Activated CD4-positive, alpha-beta T cell treated with anti-CD3 and anti-CD28 coated beads for 48 hours (primary cell): Measurements from ENCODE around the gene CDH7.

Source experiments
- DNase-seq: peaks from one replicate; pipeline ENCODE4 v3.0.0-alpha.2; 2020

CDH7 gene

DNA sequence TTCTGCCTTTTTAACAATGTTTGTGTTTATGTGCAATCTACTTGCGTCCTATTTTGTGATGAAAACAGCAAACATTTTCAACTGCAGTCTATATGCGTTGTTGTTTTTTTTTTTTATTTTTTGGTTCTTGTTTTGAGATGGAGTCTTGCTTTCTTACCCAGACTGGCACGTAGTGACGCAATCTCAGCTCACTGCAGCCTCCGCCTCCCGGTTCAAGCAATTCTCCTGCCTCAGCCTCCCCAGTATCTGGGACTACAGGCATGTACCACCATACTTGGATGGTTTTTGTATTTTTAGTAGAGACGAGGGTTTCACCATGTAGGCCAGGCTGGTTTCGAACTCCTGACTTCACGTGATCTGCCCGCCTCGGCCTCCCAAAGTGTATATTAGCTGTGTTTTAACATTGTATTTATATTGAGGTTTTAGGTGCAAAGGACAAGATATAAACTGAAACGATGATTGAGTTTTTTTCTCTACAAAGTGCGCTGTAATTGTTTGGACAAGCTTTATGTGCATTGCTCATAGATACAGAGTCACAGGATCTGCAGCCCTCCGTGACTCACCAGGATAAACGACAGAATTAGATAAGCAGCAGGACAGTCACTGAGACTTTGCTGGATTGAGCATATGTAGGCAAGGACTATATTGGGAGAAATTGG is 17.4 kb downstream of the CDH7 start:
- no peak for DNase-seq

DNA sequence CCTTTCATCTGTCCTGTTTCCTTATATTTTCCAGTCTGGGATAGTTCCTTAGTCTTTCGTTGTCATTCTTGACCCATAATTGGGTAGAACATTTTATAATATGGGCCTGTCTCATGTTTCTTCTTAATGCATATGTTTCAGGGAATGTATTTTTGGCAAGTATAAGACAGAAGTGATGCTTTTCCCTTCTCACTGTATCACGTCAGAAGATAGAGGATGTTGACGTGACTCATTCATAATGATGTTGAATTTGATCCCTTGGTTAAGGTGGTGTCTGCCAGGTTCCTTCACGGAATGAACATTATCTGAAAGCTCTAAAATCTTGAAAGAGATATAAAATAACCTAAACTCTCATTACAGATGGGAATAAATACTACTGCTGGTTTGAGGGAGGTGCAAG is 18.8 kb downstream of the CDH7 start:
- DNase-seq: no peak

DNA sequence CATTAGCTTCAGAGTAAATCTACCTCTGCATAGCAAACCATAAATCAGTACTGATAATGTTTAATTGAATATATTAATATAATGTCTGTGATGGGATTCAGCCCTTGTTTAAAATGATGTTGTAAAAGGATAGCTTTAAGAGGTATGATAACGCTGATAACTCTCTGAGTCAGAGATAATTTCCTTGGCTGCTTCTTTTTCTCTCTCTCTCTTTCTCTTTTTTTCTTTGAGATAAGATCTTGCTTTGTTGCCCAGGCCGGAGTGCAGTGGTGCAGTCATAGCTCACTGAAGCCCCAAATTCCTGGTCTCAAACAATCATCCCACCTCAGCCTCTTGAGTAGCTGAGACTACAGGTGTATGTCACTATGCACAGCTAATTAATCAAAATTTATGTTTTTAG is 35.7 kb downstream of the CDH7 start:
- DNase-seq: no peak

DNA sequence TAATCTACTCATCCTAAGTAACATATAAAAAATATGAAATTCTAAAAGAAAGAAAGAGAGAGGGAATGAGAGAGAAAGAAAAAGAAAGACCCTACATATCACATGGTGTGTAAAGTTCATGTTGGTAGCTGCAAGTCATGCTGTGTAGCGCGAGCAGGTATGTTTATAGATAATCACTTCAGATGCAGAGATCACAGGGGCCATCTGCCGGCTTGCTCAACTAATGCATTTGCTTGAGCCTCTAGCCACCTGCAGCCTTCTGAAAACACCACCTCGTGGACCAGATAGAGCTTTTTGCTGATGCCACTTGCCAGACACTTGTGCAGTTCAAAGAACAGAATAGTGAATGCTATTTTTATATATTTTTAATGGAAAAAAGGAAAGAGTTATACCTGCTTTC is 37.6 kb downstream of the CDH7 start:
- no peak for DNase-seq

DNA sequence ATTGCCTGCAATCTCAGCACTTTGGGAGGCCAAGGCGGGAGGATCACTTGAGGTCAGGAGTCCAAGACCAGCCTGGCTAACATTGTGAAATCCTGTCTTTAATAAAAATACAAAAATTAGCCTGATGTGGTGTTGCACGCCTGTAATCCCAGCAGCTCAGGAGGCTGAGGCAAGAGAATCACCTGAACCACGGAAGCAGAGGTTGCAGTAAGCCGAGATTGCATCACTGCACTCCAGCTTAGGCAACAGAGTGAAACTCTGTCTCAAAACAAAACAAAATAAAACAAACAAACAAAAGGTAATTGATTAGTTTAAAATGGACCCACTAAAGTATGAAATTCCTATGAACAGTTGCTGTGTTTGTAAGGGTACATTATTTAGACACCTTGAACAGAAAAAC is 39.8 kb downstream of the CDH7 start:
- no peak for DNase-seq

DNA sequence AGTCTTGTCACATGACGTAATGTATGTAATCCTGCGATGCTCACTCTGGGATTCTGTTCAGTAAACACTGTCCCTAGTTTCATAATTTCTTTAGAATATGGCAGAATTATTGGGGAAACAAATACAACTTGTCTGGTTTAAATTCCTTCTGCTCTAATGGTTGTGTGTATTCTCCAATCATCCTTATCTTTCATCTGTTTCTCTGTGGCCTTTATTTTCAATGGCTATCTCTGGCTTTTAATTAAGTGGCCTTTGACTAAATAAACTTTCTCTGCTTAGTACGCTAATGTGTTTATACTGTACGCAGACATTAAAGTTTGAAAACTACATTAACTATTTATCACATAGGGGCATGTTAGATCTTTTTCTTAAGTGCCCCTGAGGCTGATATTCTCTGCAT is 40.9 kb downstream of the CDH7 start:
- DNase-seq: no peak

DNA sequence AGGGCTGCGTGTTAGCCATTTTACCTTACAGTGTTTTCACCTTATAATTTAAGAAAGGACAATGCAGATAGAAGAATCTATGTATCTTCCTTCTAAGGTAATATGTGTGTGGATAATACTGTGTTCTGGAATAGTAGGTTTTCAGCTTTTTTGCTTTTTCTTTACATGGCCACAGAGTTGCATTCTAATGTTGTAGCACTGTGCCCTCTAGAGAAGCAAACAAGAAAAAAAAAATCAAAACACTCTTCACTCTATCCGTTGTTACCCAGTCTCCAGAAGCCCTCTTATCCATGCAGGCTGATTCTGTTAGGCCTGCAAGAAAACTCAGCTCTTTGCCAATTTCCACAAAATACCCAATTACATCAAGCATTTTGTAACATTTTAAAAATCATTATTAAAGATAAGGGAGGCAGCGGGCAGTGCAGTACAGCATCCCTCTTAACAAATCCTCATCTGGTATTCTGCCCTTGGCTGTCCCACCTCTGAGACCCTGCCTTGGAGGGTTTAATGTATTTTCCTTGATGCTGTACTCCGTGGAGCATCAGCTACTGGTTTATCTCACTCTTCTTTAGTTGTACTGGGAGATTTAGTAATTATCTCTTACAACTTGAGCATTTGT is 41.8 kb downstream of the CDH7 start:
- no peak for DNase-seq

DNA sequence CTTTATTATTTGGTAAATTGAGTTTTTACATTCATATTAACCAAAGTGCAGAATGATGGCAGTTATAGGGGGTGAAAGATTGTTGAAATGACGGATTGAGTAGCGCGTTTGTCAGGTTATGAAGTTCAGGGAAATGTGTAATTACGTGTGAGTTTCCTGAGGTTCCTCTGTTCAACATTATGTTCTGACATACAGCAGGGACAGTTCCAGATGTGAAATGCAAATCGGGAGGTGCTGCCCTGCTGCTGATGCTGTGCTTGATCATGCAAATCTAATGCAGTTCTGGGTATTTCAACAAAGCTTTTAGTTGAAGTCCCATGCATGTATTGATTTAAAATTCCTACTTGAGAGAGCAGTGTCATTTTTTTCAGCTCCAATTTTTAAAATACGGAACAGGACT is 57.9 kb downstream of the CDH7 start:
- DNase-seq: no peak

DNA sequence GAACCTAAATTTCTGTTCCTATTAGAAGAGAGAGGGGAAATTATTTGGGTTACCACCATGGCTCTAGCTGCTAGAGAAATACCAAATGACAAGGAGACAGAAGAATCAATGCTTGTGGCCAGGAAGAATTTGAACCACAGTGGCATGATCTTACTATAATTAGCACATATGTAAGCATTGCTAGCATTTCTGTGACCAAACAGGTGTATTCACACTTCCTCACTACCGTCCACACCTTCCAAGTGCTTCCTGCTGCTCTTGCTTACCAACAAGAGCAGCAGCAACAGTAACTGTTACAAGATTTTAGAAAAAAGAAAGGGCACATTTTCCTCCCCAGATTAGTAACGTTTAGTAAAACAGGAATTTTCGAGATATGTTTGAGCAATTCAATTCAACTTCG is 60.5 kb downstream of the CDH7 start:
- no peak for DNase-seq

DNA sequence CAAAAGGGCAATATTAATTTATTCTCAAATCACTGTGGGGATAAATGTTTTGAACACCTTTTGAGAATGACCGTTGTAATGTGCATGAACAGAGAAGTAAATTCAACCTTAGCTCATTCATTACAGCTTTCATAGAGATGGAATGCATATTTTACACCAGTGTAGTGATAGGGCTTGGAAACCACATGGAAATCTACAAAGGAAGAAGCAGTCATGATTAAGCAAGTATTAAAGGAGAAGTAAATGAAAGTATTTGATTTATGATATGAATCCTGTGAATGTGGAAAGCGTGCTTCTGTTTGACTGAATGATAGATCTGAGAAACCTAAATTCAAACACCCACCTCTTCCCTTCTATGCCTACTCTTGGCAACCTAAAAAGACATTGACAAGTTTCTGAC is 64.7 kb downstream of the CDH7 start:
- no peak for DNase-seq

DNA sequence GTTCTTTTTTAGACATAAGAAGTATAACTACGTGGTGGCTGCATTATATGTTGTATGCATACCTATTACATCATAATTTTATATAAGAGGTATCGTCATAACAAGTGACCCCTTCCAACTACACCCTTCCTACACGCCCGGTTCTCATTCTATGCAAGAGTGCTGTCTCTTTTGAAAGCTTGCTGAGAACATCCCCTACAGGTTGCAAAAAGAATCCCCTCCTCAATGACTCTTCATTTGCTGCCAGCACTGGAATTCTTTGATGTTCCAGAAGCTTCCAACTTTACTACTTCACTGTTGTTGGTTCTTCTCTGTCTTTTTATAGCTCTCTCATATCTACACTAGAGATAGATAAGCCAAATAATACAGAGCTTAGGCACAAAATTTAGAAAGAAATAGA is 66.4 kb downstream of the CDH7 start:
- DNase-seq: no peak

DNA sequence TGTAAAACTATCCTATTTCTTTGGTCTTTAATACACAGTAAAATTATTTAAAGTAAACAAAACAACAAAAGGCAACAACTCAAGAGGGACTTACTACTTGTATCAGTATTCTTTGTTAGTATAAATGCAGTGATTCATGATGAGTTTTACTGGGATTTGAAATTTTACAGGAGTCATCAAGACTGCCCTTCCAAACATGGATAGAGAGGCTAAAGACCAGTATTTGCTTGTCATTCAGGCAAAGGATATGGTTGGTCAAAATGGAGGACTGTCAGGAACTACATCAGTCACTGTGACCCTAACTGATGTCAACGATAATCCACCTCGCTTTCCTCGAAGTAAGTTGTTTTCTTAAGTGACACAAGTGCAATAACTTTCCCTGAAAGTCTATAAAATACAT is 71.1 kb downstream of the CDH7 start:
- no peak for DNase-seq

DNA sequence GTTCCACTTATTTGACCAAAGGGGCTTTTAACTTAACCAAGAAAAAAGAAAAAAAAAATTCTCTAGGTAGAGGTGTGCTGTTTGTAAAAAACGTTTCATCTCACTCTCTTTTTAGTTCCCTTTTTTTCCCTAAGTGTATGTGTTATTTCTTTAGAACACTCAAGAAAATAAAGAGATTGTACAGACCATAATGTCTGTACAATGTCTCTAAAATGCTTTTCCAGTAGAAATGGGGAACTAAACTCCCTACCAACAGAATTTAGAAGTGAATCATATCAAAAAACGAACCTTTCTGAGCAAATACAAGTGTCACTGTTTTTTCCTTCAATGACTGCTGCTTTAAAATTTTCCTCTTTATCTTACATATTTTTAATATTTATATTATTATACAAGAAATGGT is 72.0 kb downstream of the CDH7 start:
- DNase-seq: no peak

DNA sequence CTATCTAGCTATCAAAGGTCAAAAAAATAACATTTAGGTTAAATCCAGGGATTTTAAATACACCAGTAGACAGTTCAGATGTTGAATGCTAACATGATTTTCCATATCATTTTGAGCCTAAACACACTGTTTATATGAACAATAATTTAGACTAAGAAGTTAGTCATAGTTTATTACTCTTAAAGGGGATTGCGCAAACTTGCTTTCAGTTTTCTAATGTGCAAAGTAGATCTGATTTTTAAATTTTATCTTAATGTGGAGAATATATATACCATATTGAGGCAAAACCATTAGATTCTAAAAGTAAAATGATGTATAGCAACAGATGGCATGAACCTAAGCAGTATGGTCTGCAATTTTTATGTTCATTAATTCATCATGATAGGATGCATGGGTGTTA is 76.6 kb downstream of the CDH7 start:
- no peak for DNase-seq

DNA sequence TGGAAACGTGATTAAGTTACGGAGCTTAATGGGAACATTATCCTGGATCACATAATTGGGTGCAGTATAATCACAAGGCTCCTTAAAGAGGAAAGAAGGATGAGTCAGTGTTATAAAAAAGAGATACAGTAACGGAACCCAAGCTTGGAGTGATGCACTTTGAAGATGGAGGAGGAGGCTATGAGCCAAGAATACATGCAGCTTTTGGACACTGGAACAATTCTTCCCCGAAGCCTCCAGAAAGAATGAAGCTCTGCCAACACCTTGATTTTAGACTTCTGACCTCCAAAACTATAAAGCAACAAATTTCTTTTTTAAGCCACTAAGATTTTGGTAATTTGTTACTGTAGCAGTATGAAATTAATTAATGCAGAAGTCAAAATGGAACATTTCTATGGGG is 85.1 kb downstream of the CDH7 start:
- no peak for DNase-seq

DNA sequence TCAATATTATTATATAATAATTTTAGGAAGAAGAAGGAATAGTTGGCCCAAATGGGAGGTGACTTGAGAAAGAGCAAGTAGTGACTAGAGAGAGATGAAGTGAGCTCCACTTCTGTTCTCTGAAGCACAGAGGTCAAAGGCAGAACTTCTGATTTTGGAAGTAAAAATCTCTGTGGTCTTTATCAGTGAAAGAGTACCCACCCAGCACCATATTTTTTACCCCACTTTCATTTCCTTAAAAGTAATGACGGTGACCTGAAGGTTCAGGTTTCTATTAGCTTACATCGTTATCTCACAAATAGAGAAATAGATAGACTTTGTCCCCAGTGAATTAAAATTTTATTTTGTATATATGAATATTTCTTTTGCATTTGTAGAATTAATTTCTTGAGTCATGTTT is 95.3 kb downstream of the CDH7 start:
- DNase-seq: no peak

DNA sequence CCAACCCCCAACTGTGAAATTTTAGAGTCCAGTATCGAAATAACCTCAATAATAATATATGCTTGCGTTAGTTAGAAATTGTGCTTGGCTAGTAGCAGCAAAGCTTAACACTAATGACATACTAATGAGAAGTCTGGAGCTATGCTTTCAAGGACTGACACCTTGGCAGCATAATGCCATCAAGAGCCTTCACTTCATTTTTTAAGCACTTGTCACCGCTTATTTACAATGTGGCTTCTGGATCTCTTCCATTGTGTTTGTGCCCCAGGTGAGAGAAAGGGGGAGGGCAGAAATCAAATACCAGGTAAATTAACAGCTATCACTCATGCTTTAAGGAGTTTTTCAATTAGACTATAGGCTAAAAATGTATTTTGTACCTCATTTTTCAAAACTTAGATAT is 101.5 kb downstream of the CDH7 start:
- no peak for DNase-seq

DNA sequence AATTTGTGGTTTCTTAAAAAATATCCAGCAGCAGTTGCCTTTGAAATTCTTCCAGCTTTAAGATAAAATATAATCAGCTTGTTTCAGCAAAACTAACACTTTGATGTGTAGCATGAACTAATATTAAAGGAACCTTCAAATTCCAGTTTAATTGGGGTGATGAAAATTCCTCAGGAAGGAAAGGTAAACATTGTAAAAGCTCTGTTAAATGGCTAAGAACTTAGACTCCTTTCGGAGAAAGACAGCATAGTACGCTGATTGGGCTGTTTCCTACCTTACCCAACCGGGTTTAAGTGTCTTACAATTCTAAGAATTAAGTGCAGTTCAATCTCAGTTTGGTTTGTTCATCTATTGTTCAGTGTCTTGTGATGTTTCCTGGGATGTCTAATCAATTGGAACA is 108.3 kb downstream of the CDH7 start:
- no peak for DNase-seq

DNA sequence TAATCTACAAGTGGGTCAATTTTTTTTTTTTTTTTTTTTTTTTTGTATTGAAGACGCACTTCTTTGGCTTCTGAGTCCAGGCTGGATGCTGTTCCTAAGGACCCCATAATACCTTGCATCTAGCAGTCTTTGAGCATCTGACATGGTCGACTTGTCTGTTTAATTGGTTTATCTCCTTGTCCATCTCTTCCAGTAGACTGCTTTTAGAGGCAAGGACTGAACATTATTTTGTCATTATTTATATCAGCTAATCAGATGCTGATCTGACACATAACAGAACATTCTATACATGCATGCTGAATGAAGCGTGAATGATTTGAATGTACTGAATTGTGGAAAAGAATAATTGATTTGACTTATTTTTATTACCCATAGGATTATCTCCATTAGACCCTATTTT is 118.7 kb downstream of the CDH7 start:
- DNase-seq: no peak

DNA sequence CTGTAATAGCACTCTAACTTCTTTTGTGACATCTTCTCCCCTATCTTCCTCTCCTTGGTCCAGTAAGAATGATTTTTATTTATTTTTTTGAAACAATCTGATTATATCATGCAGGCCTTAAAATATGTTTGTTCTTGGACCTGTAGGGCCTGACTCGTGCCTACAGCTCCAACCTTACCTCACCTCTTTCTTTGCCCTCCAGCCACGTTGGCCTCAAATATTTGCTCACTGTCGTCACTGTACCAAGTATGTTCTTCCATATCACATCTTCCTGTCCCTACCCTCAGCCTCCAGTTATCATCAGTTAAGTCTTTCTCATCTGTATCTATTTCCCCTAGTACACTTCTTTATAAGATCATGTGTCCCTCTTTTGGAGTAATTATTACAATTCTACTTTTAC is 125.5 kb downstream of the CDH7 start:
- no peak for DNase-seq

DNA sequence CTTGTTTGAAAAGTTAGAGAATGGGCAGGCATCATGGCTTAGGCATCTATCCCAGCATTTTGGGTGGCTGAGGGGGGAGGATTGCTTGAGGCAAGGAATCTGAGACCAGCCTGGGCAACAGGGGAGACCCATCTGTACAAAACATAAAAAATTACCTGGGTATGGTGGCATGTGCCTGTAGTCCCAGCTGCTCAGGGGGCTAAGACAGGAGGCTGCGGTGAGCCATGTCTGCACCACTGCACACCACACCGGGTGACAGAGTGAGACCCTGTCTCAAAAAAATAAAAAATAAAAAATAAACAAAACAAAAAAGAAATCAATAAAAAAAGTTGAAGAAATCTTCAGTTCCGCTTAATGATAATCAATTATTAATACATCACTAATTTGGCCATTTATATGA is 146.5 kb downstream of the CDH7 start:
- DNase-seq: no peak

DNA sequence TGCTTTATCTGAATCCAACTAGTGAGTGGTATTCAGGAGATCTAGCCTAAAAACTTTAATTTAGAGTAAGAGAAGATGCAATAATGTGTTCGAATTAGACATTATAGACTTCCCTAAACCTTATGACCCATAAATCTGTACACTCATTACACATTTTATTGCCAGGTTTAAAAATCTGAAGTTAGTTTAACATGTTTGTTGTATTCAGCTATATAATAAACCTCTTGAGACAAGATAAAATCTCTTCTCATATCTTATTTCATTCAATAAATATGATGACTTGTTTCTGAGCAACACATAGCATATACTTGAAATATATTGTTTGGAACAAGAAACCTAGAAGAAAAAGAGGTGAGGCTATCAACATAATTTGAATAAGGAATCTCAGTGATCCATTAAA is 150.7 kb downstream of the CDH7 start:
- no peak for DNase-seq

DNA sequence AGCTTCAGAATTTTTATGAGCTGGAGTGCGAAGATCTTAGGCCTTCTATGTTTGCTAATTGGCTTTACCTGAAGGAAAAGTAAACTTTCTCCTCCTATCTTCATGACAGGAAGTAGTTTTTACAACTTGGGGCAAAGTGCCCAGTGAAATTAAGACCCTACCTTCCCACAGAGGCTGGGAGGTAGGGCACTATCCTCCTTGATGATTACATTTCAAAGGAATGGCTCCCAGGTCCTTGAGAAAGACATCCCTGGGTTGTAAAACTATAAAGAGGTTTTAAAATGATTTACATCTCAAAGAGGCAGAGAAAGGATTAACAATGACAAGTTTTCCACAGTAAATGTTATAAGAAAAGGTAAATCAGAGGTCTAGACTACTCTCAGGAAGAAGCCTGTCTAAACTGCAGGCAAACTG is 155.8 kb downstream of the CDH7 start:
- DNase-seq: no peak

DNA sequence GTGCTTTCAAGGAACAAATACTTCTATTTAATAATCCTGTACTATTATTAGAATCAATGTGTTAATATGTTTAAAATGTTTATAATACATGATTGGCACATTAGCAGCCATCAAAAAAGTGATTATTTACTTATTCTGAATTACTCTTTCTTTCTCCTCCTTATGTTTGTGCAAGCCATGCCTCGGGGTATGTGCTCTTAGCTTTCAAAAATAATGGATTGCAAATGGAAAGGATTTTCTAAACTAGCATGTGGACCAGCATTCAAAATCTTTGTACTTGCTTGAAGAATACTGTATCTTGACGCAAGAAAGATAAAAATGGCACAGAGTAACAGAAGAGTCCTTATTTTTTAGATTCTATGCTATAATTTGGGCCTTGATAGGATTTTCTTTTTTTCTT is 156.5 kb downstream of the CDH7 start:
- DNase-seq: no peak

DNA sequence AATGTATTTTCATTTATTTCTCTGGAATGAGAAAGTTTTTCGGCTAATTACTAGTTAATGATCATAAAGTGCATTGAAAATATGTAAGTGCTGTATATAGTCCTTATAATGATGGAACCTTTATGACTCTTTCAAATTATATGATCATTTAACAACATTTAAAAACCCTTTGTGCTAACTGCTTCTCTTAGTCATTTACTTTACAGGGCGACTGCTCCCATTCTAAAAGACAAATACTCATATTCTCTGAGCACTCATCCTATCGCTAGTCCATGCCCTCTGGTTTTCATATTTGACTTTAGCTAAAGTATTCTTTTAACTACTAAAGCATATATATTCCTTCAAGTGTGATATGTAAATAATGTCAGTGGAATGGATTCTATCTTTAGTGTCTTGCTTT is 168.2 kb downstream of the CDH7 start:
- no peak for DNase-seq

DNA sequence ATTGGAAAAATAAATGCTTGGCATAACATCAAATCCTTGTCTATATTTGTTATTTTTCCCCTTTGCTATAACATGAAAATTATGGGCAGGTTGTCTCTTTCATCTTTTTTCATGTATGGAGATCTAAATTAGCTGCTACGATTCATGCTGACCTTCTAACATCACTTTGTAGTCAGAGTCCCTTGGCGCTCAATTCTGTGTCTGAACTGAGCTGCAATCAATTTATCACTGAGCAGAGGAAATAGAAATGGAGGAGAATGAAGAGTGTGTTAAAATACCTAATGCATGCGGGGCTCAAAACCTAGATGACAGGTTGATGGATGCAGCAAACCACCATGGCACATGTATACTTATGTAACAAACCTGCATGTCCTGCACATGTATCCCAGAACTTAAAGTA is 168.9 kb downstream of the CDH7 start:
- DNase-seq: no peak
